GM19035 (cell line): ENCODE measurements around the gene TRIP13.
"Not testable (repeated sequence)": the region's sequence is repeated elsewhere in the genome, so short reads cannot be mapped to it uniquely, and the experiment has no call there.

ENCODE experiments used
- ATAC-seq: cut with Tn5 transposase; IDR thresholded peaks from one replicate; pipeline ENCODE4 v1.9.1; 2021; ENCODE audit not compliant: unreplicated experiment

The TRIP13 gene

GRCh38 chr5:916441-917293 lies 24.0 kb downstream of the TRIP13 start:
- no peak for ATAC-seq

GRCh38 chr5:918717-919116 lies 26.0 kb downstream of the TRIP13 start:
- ATAC-seq: not testable (repeated sequence)

GRCh38 chr5:919356-920000 lies 26.8 kb downstream of the TRIP13 start:
- no peak for ATAC-seq

GRCh38 chr5:920321-920720 lies 27.6 kb downstream of the TRIP13 start:
- ATAC-seq: no peak

GRCh38 chr5:921456-922435 lies 29.1 kb downstream of the TRIP13 start:
- ATAC-seq: no peak

GRCh38 chr5:922436-923280 lies 30.0 kb downstream of the TRIP13 start:
- no peak for ATAC-seq

- ATAC-seq: peak; percentile 62
Observed at GRCh38 chr5:923281-923873, 30.7 kb downstream of the TRIP13 start.

- ATAC-seq: no peak
Observed at GRCh38 chr5:926417-927171, 33.9 kb downstream of the TRIP13 start.

- ATAC-seq: no peak
Observed at GRCh38 chr5:927172-928015, 34.7 kb downstream of the TRIP13 start.

- not testable (repeated sequence) for ATAC-seq
Observed at GRCh38 chr5:929182-929581, 36.5 kb downstream of the TRIP13 start.

- no peak for ATAC-seq
Observed at GRCh38 chr5:929596-929995, 36.9 kb downstream of the TRIP13 start.

GRCh38 chr5:930866-931265 lies 38.2 kb downstream of the TRIP13 start:
- no peak for ATAC-seq

GRCh38 chr5:931570-932145 lies 39.0 kb downstream of the TRIP13 start:
- ATAC-seq: no peak

GRCh38 chr5:932151-932627 lies 39.5 kb downstream of the TRIP13 start:
- ATAC-seq: no peak

- no peak for ATAC-seq
Observed at GRCh38 chr5:932628-933250, 40.1 kb downstream of the TRIP13 start.

GRCh38 chr5:933251-933861 lies 40.7 kb downstream of the TRIP13 start:
- ATAC-seq: no peak

GRCh38 chr5:933951-934350 lies 41.3 kb downstream of the TRIP13 start:
- not testable (repeated sequence) for ATAC-seq
